H9 (cell line): Measurements from ENCODE around the gene CSNK1G1. TPM values are rescaled to one million over a fixed set of nuclear protein-coding genes. Genes with fewer than 3 reads are reported as not detected.

ENCODE experiments used
- DNase-seq: peaks from one replicate; pipeline ENCODE4 v3.0.0-alpha.2; 2017
- H2AFZ ChIP-seq: one replicate; pipeline ENCODE4 v1.6.1; 2013; ENCODE audit warnings: mild to moderate bottlenecking, low read length, control low read depth, moderate library complexity
- H2AK5ac ChIP-seq: 2 replicates; pipeline ENCODE4 v1.6.1; 2013; ENCODE audit warnings: low read length, control low read depth, mixed read lengths; ENCODE audit not compliant: insufficient read length
- H2BK120ac ChIP-seq: one replicate; pipeline ENCODE4 v1.6.1; 2013; ENCODE audit warnings: low read depth, mild to moderate bottlenecking, low read length, control low read depth, inconsistent platforms; ENCODE audit not compliant: poor library complexity, severe bottlenecking
- H2BK12ac ChIP-seq: 2 replicates; pipeline ENCODE4 v1.6.1; 2013; ENCODE audit warnings: low read length, control low read depth, mixed read lengths, low read depth; ENCODE audit not compliant: insufficient read length
- H2BK15ac ChIP-seq: 2 replicates; pipeline ENCODE4 v1.6.1; 2013; ENCODE audit warnings: low read depth, low read length, control low read depth
- H2BK20ac ChIP-seq: one replicate; pipeline ENCODE4 v1.6.1; 2013; ENCODE audit warnings: low read depth, mild to moderate bottlenecking, low read length, control low read depth, inconsistent platforms; ENCODE audit not compliant: poor library complexity, severe bottlenecking
- H2BK5ac ChIP-seq: 2 replicates; pipeline ENCODE4 v1.6.1; 2013; ENCODE audit warnings: low read length, control low read depth, mixed read lengths; ENCODE audit not compliant: insufficient read length
- H3K14ac ChIP-seq: 2 replicates; pipeline ENCODE4 v1.6.1; 2013; ENCODE audit warnings: low read length, control low read depth; ENCODE audit not compliant: insufficient read depth
- H3K18ac ChIP-seq: 2 replicates; pipeline ENCODE4 v1.6.1; 2013; ENCODE audit warnings: low read depth, mild to moderate bottlenecking, mixed read lengths, low read length, control low read depth; ENCODE audit not compliant: insufficient read length
- H3K23ac ChIP-seq: 2 replicates; pipeline ENCODE4 v1.6.1; 2013; ENCODE audit warnings: low read length, control low read depth, mixed read lengths, low read depth; ENCODE audit not compliant: insufficient read length
- H3K23me2 ChIP-seq: 2 replicates; pipeline ENCODE4 v1.6.1; 2013; ENCODE audit warnings: low read depth, mild to moderate bottlenecking, mixed read lengths, low read length, control low read depth; ENCODE audit not compliant: insufficient read length, poor library complexity, severe bottlenecking
- H3K27ac ChIP-seq: 2 replicates; pipeline ENCODE4 v1.5.1; 2013; ENCODE audit warnings: low read length, control low read depth, mixed read lengths, low read depth; ENCODE audit not compliant: insufficient read length
- H3K27me3 ChIP-seq: 2 replicates; pipeline ENCODE4 v1.6.1; 2013; ENCODE audit warnings: low read length, control low read depth, inconsistent platforms; ENCODE audit not compliant: insufficient read depth
- H3K4ac ChIP-seq: 2 replicates; pipeline ENCODE4 v1.6.1; 2013; ENCODE audit warnings: low read depth, mild to moderate bottlenecking, control low read depth, inconsistent platforms, low read length, moderate library complexity
- H3K4me1 ChIP-seq: 2 replicates; pipeline ENCODE4 v1.6.1; 2013; ENCODE audit warnings: low read length, control low read depth, inconsistent platforms; ENCODE audit not compliant: insufficient read depth
- H3K4me2 ChIP-seq: 2 replicates; pipeline ENCODE4 v1.6.1; 2013; ENCODE audit warnings: low read length, control low read depth, mixed read lengths; ENCODE audit not compliant: insufficient read length, insufficient read depth
- H3K56ac ChIP-seq: 2 replicates; pipeline ENCODE4 v1.6.1; 2013; ENCODE audit warnings: low read depth, mild to moderate bottlenecking, mixed read lengths, low read length, control low read depth; ENCODE audit not compliant: insufficient read length
- H3K79me1 ChIP-seq: 2 replicates; pipeline ENCODE4 v1.6.1; 2013; ENCODE audit warnings: low read depth, mild to moderate bottlenecking, moderate library complexity, low read length, control low read depth, inconsistent platforms; ENCODE audit not compliant: insufficient read depth, poor library complexity, severe bottlenecking
- H3K79me2 ChIP-seq: 2 replicates; pipeline ENCODE4 v1.6.1; 2013; ENCODE audit warnings: low read length, control low read depth, inconsistent platforms; ENCODE audit not compliant: insufficient read depth
- H3K9ac ChIP-seq: 2 replicates; pipeline ENCODE4 v1.6.1; 2013; ENCODE audit warnings: low read length, control low read depth, mixed read lengths; ENCODE audit not compliant: insufficient read length; ENCODE audit errors: extremely low read depth
- H3K9me3 ChIP-seq: one replicate; pipeline ENCODE4 v1.6.1; 2013; ENCODE audit warnings: low read depth, low read length, inconsistent platforms; ENCODE audit not compliant: control insufficient read depth
- H3T11ph ChIP-seq: one replicate; pipeline ENCODE4 v1.6.1; 2013; ENCODE audit warnings: mild to moderate bottlenecking, low read length, control low read depth, inconsistent platforms
- H4K20me1 ChIP-seq: one replicate; pipeline ENCODE4 v1.6.1; 2013; ENCODE audit not compliant: control insufficient read depth, insufficient read length, insufficient read depth
- H4K5ac ChIP-seq: 2 replicates; pipeline ENCODE4 v1.6.1; 2013; ENCODE audit warnings: low read depth, mild to moderate bottlenecking, mixed read lengths, low read length, control low read depth; ENCODE audit not compliant: insufficient read length
- H4K8ac ChIP-seq: replicated peaks from 2 replicates; pipeline ENCODE4 v1.6.1; 2013; ENCODE audit warnings: low read length, control low read depth, mixed read lengths, low read depth; ENCODE audit not compliant: insufficient read length
- H4K91ac ChIP-seq: 2 replicates; pipeline ENCODE4 v1.6.1; 2013; ENCODE audit warnings: low read depth, mild to moderate bottlenecking, moderate library complexity, mixed read lengths, low read length, control low read depth; ENCODE audit not compliant: insufficient read length
- H3K27ac Mint-ChIP-seq, 3 experiments: 2 replicates in 2 of 3; 3 replicates in 1 of 3; pipeline ENCODE4 v1.8.0; 2020 to 2021; ENCODE audit warnings: mixed read lengths in 3 of 3, mild to moderate bottlenecking in 1 of 3, moderate library complexity in 1 of 3
- H3K27me3 Mint-ChIP-seq: 2 replicates; pipeline ENCODE4 v1.8.0; 2021; ENCODE audit warnings: low read depth, mild to moderate bottlenecking, moderate library complexity, mixed read lengths
- H3K36me3 Mint-ChIP-seq, 3 experiments: 2 replicates in 2 of 3; 3 replicates in 1 of 3; pipeline ENCODE4 v1.8.0; 2020 to 2021; ENCODE audit warnings: low read depth in 3 of 3, mixed read lengths in 3 of 3; ENCODE audit not compliant: insufficient read depth in 1 of 3
- H3K4me1 Mint-ChIP-seq, 2 experiments: 2 replicates each; pipeline ENCODE4 v1.8.0; 2020; ENCODE audit warnings: mixed read lengths in 2 of 2
- H3K4me3 Mint-ChIP-seq, 2 experiments: 2 replicates in 1 of 2; 3 replicates in 1 of 2; pipeline ENCODE4 v1.8.0; 2020 to 2021; ENCODE audit warnings: mild to moderate bottlenecking in 2 of 2, mixed read lengths in 2 of 2, moderate library complexity in 1 of 2
- H3K9me3 Mint-ChIP-seq, 2 experiments: 2 replicates in 1 of 2; 3 replicates in 1 of 2; pipeline ENCODE4 v1.8.0; 2020; ENCODE audit warnings: mild to moderate bottlenecking in 2 of 2, mixed read lengths in 2 of 2, moderate library complexity in 1 of 2
- CTCF ChIP-seq: fragments of 200-600 bp; sonication (generic); conservative IDR thresholded peaks from 3 replicates; pipeline ENCODE4 v1.8.0; 2021; ENCODE audit warnings: antibody characterized with exemption, mild to moderate bottlenecking
- WGBS: extraction: QIAGEN DNeasy Blood & Tissue Kit; methylation state at CpG from one replicate; pipeline ENCODE4 v1.1.7; 2013; ENCODE audit warnings: missing lambda C conversion rate, low lambda C conversion rate, mixed read lengths; ENCODE audit not compliant: insufficient read length; ENCODE audit errors: extremely low coverage; 5-methylcytosine and 5-hydroxymethylcytosine counted together
- total RNA-seq: library from RNA; stranded (reverse); gene quantifications from 2 replicates; pipeline ENCODE4 v1.2.1, GENCODE V29; 2021

CSNK1G1 gene
- total RNA-seq, 1 experiment from 2014 or later = 17.1 TPM

DNA sequence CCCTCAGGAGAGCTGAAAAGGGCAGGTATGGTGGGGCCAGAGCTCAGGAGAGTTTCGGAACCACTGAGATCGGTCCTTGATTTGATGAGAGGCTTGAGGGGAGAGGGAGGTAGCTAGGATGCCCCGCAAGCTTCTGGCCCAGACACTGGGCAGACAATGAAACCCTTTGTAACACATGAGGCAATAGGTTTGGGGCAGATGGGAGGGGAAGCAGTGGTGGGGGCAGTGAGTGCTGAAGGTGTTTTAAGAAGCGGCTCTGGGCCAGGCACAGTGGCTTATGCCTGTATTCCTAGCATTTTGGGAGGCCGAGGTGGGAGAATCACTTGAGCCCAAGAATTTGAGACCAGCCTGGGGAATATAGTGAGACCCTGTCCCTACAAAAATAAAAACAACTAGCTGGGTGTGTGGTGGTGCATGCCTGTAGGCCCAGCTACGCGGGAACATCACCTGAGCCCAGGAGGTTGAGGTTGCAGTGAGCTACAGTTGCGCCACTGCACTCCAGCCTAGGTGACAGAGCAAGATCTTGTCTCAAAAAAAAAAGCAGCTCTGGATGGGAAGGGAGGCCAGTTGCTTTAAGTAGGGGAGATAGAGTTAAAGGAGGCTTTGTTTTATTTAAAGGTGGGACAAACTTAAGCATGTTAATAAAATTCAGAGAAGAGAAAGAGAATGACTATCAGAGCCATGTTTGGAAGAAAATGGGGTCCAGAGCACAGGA is 214.0 kb downstream of the CSNK1G1 start:
- TF ChIP-seq CTCF = no peak
- Histone ChIP-seq H3T11ph (no peak overlapping the region), H3K4ac (no peak overlapping the region), H3K56ac (no peak overlapping the region), H3K9me3 (no peaks in the 10 kb centered on the region), H3K4me1 (no peaks in the 10 kb centered on the region), H2BK5ac (no peak overlapping the region), H4K5ac (no peak overlapping the region), H2BK120ac (no peak overlapping the region), H2BK20ac (no peak overlapping the region), H3K9ac (no peak overlapping the region), H4K91ac (no peak overlapping the region), H3K79me2 (no peaks in the 10 kb centered on the region), H3K23me2 (no peaks in the 10 kb centered on the region), H4K8ac (no peak overlapping the region), H3K27me3 (no peaks in the 10 kb centered on the region), H3K27ac (no peak overlapping the region), H3K14ac (no peak overlapping the region), H3K23ac (no peak overlapping the region), H4K20me1 (no peaks in the 10 kb centered on the region), H2BK12ac (no peak overlapping the region), H2AK5ac (no peak overlapping the region), H2AFZ (no peak overlapping the region), H3K79me1 (no peaks in the 10 kb centered on the region), H2BK15ac (no peak overlapping the region), H3K4me2 (no peak overlapping the region), H3K18ac (no peak overlapping the region)
- Mint-ChIP-seq H3K9me3 (no peaks in the 10 kb centered on the region), H3K27me3 (no peaks in the 10 kb centered on the region), H3K4me1 (peaks cover 0 to 10% of the 10 kb centered on the region in 2 experiments; a peak in 2 of 4 replicates), H3K36me3 (peaks cover 0 to 14% (median 10%) of the 10 kb centered on the region in 3 experiments; a peak in 6 of 7 replicates), H3K4me3 (no peak overlapping the region), H3K27ac (peak overlapping the region in 2 of 3 experiments; percentile 16 to 92; a peak in 2 of 7 replicates)
- DNase-seq = no peak
- no CpG with 5 or more reads among the region's 8 CpGs for WGBS
